Left ventricle myocardium inferior (tissue), 1 donor: ENCODE measurements around the gene GPC5. TPM values are rescaled to one million over a fixed set of nuclear protein-coding genes. Genes with fewer than 3 reads are reported as not detected.

ENCODE experiments used
- DNase-seq: peaks from one replicate; pipeline ENCODE4 v3.0.0-alpha.2; 2020
- H3K27ac ChIP-seq: fragments of 200-600 bp; replicated peaks from 2 replicates; pipeline ENCODE4 v1.8.0; 2021
- H3K27me3 ChIP-seq: fragments of 200-600 bp; 2 replicates; pipeline ENCODE4 v1.8.0; 2021; ENCODE audit warnings: low read depth
- H3K36me3 ChIP-seq: fragments of 200-600 bp; 2 replicates; pipeline ENCODE4 v1.8.0; 2021
- H3K4me1 ChIP-seq: fragments of 200-600 bp; 2 replicates; pipeline ENCODE4 v1.8.0; 2021
- H3K4me3 ChIP-seq: fragments of 200-600 bp; 2 replicates; pipeline ENCODE4 v1.8.0; 2021; ENCODE audit warnings: mild to moderate bottlenecking, moderate library complexity
- H3K9me3 ChIP-seq: fragments of 200-600 bp; replicated peaks from 2 replicates; pipeline ENCODE4 v1.8.0; 2021
- intact Hi-C: fragments of 100-400 bp; cut with micrococcal nuclease; formaldehyde crosslinking; loops from one replicate; pipeline ENCODE4 v1.11.0; 2022
- total RNA-seq: library from RNA; stranded (reverse); fragmentation: NEBNext Ultra II Directional; extraction: Animal tissue kit (Norgen Biotek cat#: 25700); gene quantifications from one replicate; pipeline ENCODE4 v1.2.1, GENCODE V29; 2021
- TF ChIP-seq, protein P1 (sequence below): fragments of 200-600 bp; IDR thresholded peaks from 2 replicates; pipeline ENCODE4 v1.8.0; 2021; ENCODE audit warnings: antibody characterized with exemption, mild to moderate bottlenecking, borderline replicate concordance
- donor health status: DM: no; HTN: yes; CAD: no; lungs with severe emphysema.

GPC5 gene
- total RNA-seq, 1 donor from 2014 or later: 1.5 TPM

DNA sequence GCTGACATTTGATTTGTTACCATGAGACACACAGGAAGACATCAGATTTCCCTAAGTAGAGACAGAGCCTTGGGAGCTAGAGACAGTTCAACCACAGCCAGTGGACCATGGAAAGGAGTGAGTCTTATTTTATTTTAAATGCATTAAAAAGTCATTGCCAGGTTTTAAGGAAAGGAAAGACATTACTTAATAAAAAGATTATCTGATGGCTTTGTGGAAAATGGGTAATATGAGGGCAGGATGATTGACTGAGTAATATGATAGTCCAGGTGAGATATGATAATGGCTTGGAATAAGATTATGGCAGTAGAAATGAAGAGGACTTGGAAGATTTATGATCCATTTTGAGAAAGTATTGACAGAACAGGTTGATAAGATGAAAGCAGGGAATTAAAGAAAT, 580.1 kb downstream of the GPC5 start:
- Histone ChIP-seq H3K4me3 (no peak overlapping the region), H3K36me3 (no peaks in the 10 kb centered on the region), H3K9me3 (peaks cover 32% of the 10 kb centered on the region), H3K4me1 (no peaks in the 10 kb centered on the region), H3K27ac (no peak overlapping the region), H3K27me3 (no peaks in the 10 kb centered on the region)
- intact Hi-C loops: no loop called here
- DNase-seq: no peak
- TF ChIP-seq, protein P1, sequence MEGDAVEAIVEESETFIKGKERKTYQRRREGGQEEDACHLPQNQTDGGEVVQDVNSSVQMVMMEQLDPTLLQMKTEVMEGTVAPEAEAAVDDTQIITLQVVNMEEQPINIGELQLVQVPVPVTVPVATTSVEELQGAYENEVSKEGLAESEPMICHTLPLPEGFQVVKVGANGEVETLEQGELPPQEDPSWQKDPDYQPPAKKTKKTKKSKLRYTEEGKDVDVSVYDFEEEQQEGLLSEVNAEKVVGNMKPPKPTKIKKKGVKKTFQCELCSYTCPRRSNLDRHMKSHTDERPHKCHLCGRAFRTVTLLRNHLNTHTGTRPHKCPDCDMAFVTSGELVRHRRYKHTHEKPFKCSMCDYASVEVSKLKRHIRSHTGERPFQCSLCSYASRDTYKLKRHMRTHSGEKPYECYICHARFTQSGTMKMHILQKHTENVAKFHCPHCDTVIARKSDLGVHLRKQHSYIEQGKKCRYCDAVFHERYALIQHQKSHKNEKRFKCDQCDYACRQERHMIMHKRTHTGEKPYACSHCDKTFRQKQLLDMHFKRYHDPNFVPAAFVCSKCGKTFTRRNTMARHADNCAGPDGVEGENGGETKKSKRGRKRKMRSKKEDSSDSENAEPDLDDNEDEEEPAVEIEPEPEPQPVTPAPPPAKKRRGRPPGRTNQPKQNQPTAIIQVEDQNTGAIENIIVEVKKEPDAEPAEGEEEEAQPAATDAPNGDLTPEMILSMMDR: no peak

DNA sequence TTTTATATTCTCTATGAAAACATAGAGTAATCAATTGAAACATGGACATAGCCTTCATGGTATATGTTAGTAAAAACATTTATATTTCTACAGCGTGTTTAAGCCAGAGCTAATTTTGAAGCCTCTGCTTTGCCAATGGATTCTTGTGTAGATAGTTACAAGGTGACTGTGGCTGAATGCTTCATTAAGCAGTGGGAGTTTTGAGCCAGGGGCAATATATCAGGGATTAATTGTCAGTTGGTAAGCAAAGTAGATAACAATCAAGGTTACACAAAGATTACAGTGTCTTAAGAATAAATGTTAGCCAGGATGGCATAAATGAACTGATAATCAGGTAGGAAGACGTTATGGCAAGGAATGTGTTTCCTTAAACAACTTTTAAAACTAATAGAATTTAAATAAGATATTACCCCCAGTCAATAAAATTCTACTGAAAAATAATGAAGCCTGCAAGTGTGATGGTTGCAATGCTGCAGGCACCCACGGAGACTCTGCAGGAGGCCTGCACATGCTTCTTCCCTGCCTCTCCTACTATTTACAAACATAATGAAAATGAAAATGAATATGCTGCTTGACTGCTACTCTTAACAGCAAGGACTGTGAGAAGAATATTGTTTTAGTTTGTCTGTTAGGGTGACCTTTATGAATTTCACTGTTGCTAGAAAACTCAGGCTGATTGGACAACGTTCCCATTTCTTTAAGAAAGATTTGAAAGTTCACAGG, 588.5 kb downstream of the GPC5 start:
- Histone ChIP-seq H3K27me3 (no peaks in the 10 kb centered on the region), H3K36me3 (no peaks in the 10 kb centered on the region), H3K9me3 (peaks cover 9% of the 10 kb centered on the region), H3K27ac (no peak overlapping the region), H3K4me1 (no peaks in the 10 kb centered on the region), H3K4me3 (no peak overlapping the region)
- TF ChIP-seq, protein P1: no peak
- intact Hi-C loops: no loop called here
- no peak for DNase-seq

DNA sequence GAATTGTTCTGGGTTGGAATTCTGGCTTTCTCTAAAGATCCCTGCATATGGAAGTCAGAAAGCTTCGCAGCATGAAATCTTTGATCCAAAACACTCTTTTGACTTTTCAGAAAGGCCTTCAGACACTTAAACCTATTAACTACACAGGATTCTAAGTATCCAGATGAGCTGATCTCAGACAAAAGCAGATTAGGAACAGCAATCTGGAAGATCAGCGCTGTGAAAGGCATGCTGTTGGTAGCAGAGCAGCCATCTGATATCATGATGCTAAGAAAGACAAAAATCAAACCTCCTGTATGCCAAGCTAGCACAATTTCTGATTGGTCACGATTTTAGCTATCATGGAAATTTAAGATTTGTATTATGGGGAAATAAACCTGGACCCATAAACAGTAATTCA, 589.9 kb downstream of the GPC5 start:
- H3K9me3 ChIP-seq: peaks cover under 1% of the 10 kb centered on the region
- TF ChIP-seq, protein P1: no peak
- H3K4me1 ChIP-seq: no peaks in the 10 kb centered on the region
- no peak for DNase-seq
- intact Hi-C loops: no loop called here
- H3K4me3 ChIP-seq: no peak overlapping the region
- H3K36me3 ChIP-seq: no peaks in the 10 kb centered on the region
- H3K27ac ChIP-seq: no peak overlapping the region
- H3K27me3 ChIP-seq: no peaks in the 10 kb centered on the region

DNA sequence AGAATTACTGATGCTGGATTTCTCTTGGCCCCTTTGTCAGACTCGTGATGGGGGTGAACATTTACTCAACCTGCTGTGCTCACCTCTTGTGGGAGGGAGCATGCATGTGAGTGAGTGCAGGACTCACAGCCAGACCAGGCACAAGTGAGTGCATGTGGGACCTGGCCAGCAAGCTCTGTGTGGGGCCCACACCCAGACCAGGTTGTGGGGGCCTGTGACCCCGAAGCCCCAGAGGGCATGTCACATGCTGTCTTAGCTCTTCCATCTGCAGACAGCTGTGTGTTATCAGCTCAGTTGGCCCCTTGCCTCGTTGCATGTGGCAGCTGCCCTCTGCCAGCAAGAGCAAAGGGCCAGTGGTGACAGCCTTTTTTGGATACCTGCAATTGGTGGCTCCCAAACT, 614.4 kb downstream of the GPC5 start:
- no peak overlapping the region for H3K27ac ChIP-seq
- no peaks in the 10 kb centered on the region for H3K27me3 ChIP-seq
- TF ChIP-seq, protein P1: no peak
- H3K9me3 ChIP-seq: peaks cover 9% of the 10 kb centered on the region
- no peaks in the 10 kb centered on the region for H3K4me1 ChIP-seq
- no peak overlapping the region for H3K4me3 ChIP-seq
- intact Hi-C loops: no loop called here
- DNase-seq: no peak
- H3K36me3 ChIP-seq: no peaks in the 10 kb centered on the region

DNA sequence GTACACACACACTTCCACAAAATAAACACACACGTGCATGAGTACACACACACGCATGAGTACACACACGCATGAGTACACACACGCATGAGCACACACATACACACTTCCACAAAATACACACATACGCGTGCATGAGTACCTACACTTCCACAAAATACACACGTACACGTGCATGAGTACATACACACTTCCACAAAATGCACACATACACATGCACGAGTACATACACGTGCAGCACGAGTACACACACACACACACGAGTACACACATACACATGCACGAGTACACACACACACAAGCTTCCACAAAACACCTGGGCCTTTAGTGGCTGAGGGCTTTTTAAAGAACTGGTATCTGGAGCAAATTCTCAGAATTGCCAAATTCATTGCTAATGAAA, 619.3 kb downstream of the GPC5 start:
- Histone ChIP-seq H3K27me3 (no peaks in the 10 kb centered on the region), H3K36me3 (no peaks in the 10 kb centered on the region), H3K4me3 (no peak overlapping the region), H3K4me1 (no peaks in the 10 kb centered on the region), H3K9me3 (peaks cover 8% of the 10 kb centered on the region), H3K27ac (no peak overlapping the region)
- TF ChIP-seq, protein P1: no peak
- no peak for DNase-seq
- intact Hi-C loops: no loop called here
